Sigmoid colon (tissue), 7 donors: ENCODE results near the gene THRB. TPM values are rescaled to one million over a fixed set of nuclear protein-coding genes. Genes with fewer than 3 reads are reported as not detected.

Experiments
- DNase-seq: peaks from one replicate; pipeline ENCODE4 v3.0.0-alpha.2; 2019
- H3K27ac ChIP-seq, 4 donors: fragments of 200-600 bp; sonication (generic); one replicate each; pipeline ENCODE4 v1.5.1; 2016 to 2019; ENCODE audit warnings: mild to moderate bottlenecking in 1 of 4
- H3K27me3 ChIP-seq, 3 donors: fragments of 200-600 bp; sonication (generic); one replicate each; pipeline ENCODE4 v1.5.1; 2019; ENCODE audit warnings: mild to moderate bottlenecking in 1 of 3
- H3K36me3 ChIP-seq, 4 donors: fragments of 200-600 bp; sonication (generic); one replicate each; pipeline ENCODE4 v1.5.1; 2016 to 2019
- H3K4me1 ChIP-seq, 4 donors: fragments of 200-600 bp; sonication (generic); one replicate each; pipeline ENCODE4 v1.5.1; 2017 to 2019
- H3K4me3 ChIP-seq, 4 donors: fragments of 200-600 bp; sonication (generic); one replicate each; pipeline ENCODE4 v1.5.1; 2017 to 2019; ENCODE audit warnings: mild to moderate bottlenecking in 2 of 4, moderate library complexity in 1 of 4
- H3K9me3 ChIP-seq, 4 donors: fragments of 200-600 bp in 3 of 4; sonication (generic) in 3 of 4; one replicate each; pipeline versions ENCODE4 v1.5.1 to v1.6.1; 2013 to 2019
- CTCF ChIP-seq, 4 experiments: fragments of 450-650 bp in 3 of 4; fragments of 200-600 bp in 1 of 4; IDR thresholded peaks; one replicate each; pipeline ENCODE4 v1.5.1; 2016 to 2019; ENCODE audit warnings: antibody characterized with exemption in 4 of 4, mild to moderate bottlenecking in 3 of 4, moderate library complexity in 2 of 4
- EP300 ChIP-seq, 4 donors: sonication (generic); formaldehyde crosslinking; IDR thresholded peaks; one replicate each; pipeline ENCODE4 v1.6.1; 2017; ENCODE audit warnings: antibody characterized with exemption in 4 of 4
- POLR2A ChIP-seq, 2 donors: fragments of 450-650 bp; IDR thresholded peaks; one replicate each; pipeline ENCODE4 v1.6.1; 2016; ENCODE audit warnings: antibody characterized with exemption in 2 of 2, mild to moderate bottlenecking in 2 of 2, moderate library complexity in 2 of 2
- POLR2AphosphoS5 ChIP-seq, 4 donors: sonication (generic); formaldehyde crosslinking; IDR thresholded peaks; one replicate each; pipeline ENCODE4 v1.6.1; 2017; ENCODE audit warnings: antibody characterized with exemption in 4 of 4
- WGBS, 2 donors: extraction: QIAGEN DNeasy Blood & Tissue Kit; methylation state at CpG; one replicate each; pipeline ENCODE4 v1.1.7; 2013; 5-methylcytosine and 5-hydroxymethylcytosine counted together
- intact Hi-C: fragments of 100-400 bp; cut with DNase I; formaldehyde crosslinking; loops from one replicate; pipeline ENCODE4 v1.15.1; 2023
- polyA plus RNA-seq, 3 donors: library from polyadenylated mRNA; stranded (reverse); fragments of 200-250 nt; gene quantifications; one replicate each; pipeline ENCODE4 v1.2.3, GENCODE V29; 2013
- total RNA-seq, 4 donors: library from RNA; depleted of rRNA; stranded (reverse); fragments of >200 nt; gene quantifications; one replicate each; pipeline ENCODE4 v1.1.0, GENCODE V29; 2016
- donor health status: healthy with polysubstance abuse.
- donor health status: Bipolar disorder and iron deficiency.
- donor health status: healthy.

THRB gene
- total and polyA plus RNA-seq, 7 donors: 7.2 to 49.5 (median 29.7) TPM

GRCh38 chr3:24180616-24181015, 314.0 kb downstream of the THRB start:
- no peak overlapping the region for H3K4me3 ChIP-seq
- DNase-seq: no peak
- intact Hi-C loops: loop anchor here (10.0 kb wide), 1 partner anchor 504 kb away; no protein-coding TSS in a partner anchor
- no peaks in the 10 kb centered on the region for H3K27me3 ChIP-seq
- 94% methylated on average over 3 of the region's 3 CpGs for WGBS, 2 donors
- H3K9me3 ChIP-seq: no peaks in the 10 kb centered on the region
- TF ChIP-seq CTCF (IDR thresholded peaks at IDR 0.05): no peak
- no peak for TF ChIP-seq POLR2AphosphoS5 (IDR thresholded peaks at IDR 0.05)
- H3K4me1 ChIP-seq: peaks cover 0 to 18% (median 7%) of the 10 kb centered on the region in 4 donors
- H3K27ac ChIP-seq: no peak overlapping the region
- no peaks in the 10 kb centered on the region for H3K36me3 ChIP-seq

GRCh38 chr3:24177201-24177600, 317.4 kb downstream of the THRB start:
- TF ChIP-seq POLR2A (IDR thresholded peaks at IDR 0.05) (no peak), EP300 (IDR thresholded peaks at IDR 0.05) (no peak), CTCF (IDR thresholded peaks at IDR 0.05) (no peak), POLR2AphosphoS5 (IDR thresholded peaks at IDR 0.05) (no peak)
- no peaks in the 10 kb centered on the region for H3K9me3 ChIP-seq
- WGBS, 2 donors: 85 to 88% methylated on average over 5 of the region's 5 CpGs
- no peak overlapping the region for H3K4me3 ChIP-seq
- H3K36me3 ChIP-seq: no peaks in the 10 kb centered on the region
- intact Hi-C loops: no loop called here
- H3K27me3 ChIP-seq: no peaks in the 10 kb centered on the region
- no peak overlapping the region for H3K27ac ChIP-seq
- H3K4me1 ChIP-seq: peaks cover 0 to 14% (median 5%) of the 10 kb centered on the region in 4 donors
- no peak for DNase-seq

- Histone ChIP-seq H3K4me1 (peaks cover 0 to 14% (median 5%) of the 10 kb centered on the region in 4 donors), H3K27me3 (no peaks in the 10 kb centered on the region), H3K9me3 (no peaks in the 10 kb centered on the region), H3K36me3 (no peaks in the 10 kb centered on the region), H3K27ac (no peak overlapping the region), H3K4me3 (no peak overlapping the region)
- TF ChIP-seq POLR2AphosphoS5 (IDR thresholded peaks at IDR 0.05) (no peak), EP300 (IDR thresholded peaks at IDR 0.05) (no peak), POLR2A (IDR thresholded peaks at IDR 0.05) (no peak), CTCF (IDR thresholded peaks at IDR 0.05) (no peak)
- intact Hi-C loops: no loop called here
- WGBS, 2 donors: 95 to 97% methylated on average over 2 of the region's 2 CpGs
- no peak for DNase-seq
Observed at GRCh38 chr3:24174614-24175013, 320.0 kb downstream of the THRB start.

GRCh38 chr3:24168977-24169376, 325.7 kb downstream of the THRB start:
- Histone ChIP-seq H3K27ac (no peak overlapping the region), H3K4me1 (peaks cover 0 to 10% (median 0%) of the 10 kb centered on the region in 4 donors), H3K9me3 (no peaks in the 10 kb centered on the region), H3K36me3 (no peaks in the 10 kb centered on the region), H3K27me3 (no peaks in the 10 kb centered on the region), H3K4me3 (no peak overlapping the region)
- TF ChIP-seq CTCF (IDR thresholded peaks at IDR 0.05) (no peak), POLR2AphosphoS5 (IDR thresholded peaks at IDR 0.05) (no peak), POLR2A (IDR thresholded peaks at IDR 0.05) (no peak), EP300 (IDR thresholded peaks at IDR 0.05) (no peak)
- intact Hi-C loops: no loop called here
- no peak for DNase-seq
- 86 to 90% methylated on average over 3 of the region's 3 CpGs for WGBS, 2 donors

- H3K4me1 ChIP-seq: peaks cover 0 to 10% (median 0%) of the 10 kb centered on the region in 4 donors
- TF ChIP-seq POLR2AphosphoS5 (IDR thresholded peaks at IDR 0.05) (no peak), POLR2A (IDR thresholded peaks at IDR 0.05) (no peak), CTCF (IDR thresholded peaks at IDR 0.05) (no peak), EP300 (IDR thresholded peaks at IDR 0.05) (no peak)
- intact Hi-C loops: no loop called here
- no peak overlapping the region for H3K27ac ChIP-seq
- no peaks in the 10 kb centered on the region for H3K36me3 ChIP-seq
- 72 to 83% methylated on average over 3 of the region's 3 CpGs for WGBS, 2 donors
- H3K27me3 ChIP-seq: no peaks in the 10 kb centered on the region
- no peak overlapping the region for H3K4me3 ChIP-seq
- no peak for DNase-seq
- H3K9me3 ChIP-seq: no peaks in the 10 kb centered on the region
Observed at GRCh38 chr3:24167429-24167828, 327.2 kb downstream of the THRB start.
